ENCODE results near the gene CDC42EP3. TPM values are rescaled to one million over a fixed set of nuclear protein-coding genes. Genes with fewer than 3 reads are reported as not detected.
A peak's percentile ranks its signal among the peaks of the same experiment; 100 is the strongest.

CDC42EP3 gene
- total RNA-seq, 5 donors from 2014 or later (not counting 1 experiment from before 2014, with no cell fraction given): 30.0 to 60.3 (median 37.6) TPM

GRCh38 chr2:37686792-37687526 lies 15.5 kb upstream of the CDC42EP3 start:
- Mint-ChIP-seq H3K9me3 (peaks cover 0 to 9% (median 0%) of the 10 kb centered on the region in 3 donors), H3K27me3 (no peaks in the 10 kb centered on the region), H3K4me3 (no peak overlapping the region), H3K36me3 (no peaks in the 10 kb centered on the region), H3K27ac (no peak overlapping the region), H3K4me1 (peaks cover 28 to 38% (median 32%) of the 10 kb centered on the region in 3 donors)
- no peaks in the 10 kb centered on the region for H3K9me3 ChIP-seq
- no peak for ATAC-seq (replicated peaks in 1 of 4)
- WGBS (ENCODE audit: insufficient coverage): no CpG with 5 or more reads among the region's 1 CpG
- ChIA-PET CTCF (no interaction called here), POLR2A (no interaction called here)
- H3K4me3 ChIP-seq (ENCODE audit: control insufficient read depth in 1 of 2, extremely low read depth in 1 of 2, low read length in 1 of 2): no peak overlapping the region
- no peak for DNase-seq
- no peaks in the 10 kb centered on the region for H3K27me3 ChIP-seq (replicated peaks in 1 of 2; ENCODE audit: control insufficient read depth in 2 of 2, extremely low read depth in 1 of 2, insufficient read depth in 2 of 2, low read length in 1 of 2)
- no peak overlapping the region for H3K27ac ChIP-seq (ENCODE audit: low read length)
- peaks cover 11 to 12% of the 10 kb centered on the region in 2 experiments for H3K4me1 ChIP-seq (ENCODE audit: control insufficient read depth in 1 of 2, extremely low read depth in 1 of 2, insufficient read depth in 2 of 2, low read length in 2 of 2)
- H3K36me3 ChIP-seq (ENCODE audit: control insufficient read depth in 2 of 2, extremely low read depth in 1 of 2, insufficient read depth in 1 of 2, low read length in 1 of 2): no peaks in the 10 kb centered on the region

GRCh38 chr2:37684809-37685208 lies 13.4 kb upstream of the CDC42EP3 start:
- peaks cover 30 to 40% (median 34%) of the 10 kb centered on the region in 3 donors for H3K4me1 Mint-ChIP-seq
- Histone ChIP-seq H3K27ac (ENCODE audit: low read length) (no peak overlapping the region), H3K27me3 (replicated peaks in 1 of 2; ENCODE audit: control insufficient read depth in 2 of 2, extremely low read depth in 1 of 2, insufficient read depth in 2 of 2, low read length in 1 of 2) (no peaks in the 10 kb centered on the region), H3K4me1 (ENCODE audit: control insufficient read depth in 1 of 2, extremely low read depth in 1 of 2, insufficient read depth in 2 of 2, low read length in 2 of 2) (peaks cover 11 to 12% of the 10 kb centered on the region in 2 experiments), H3K36me3 (ENCODE audit: control insufficient read depth in 2 of 2, extremely low read depth in 1 of 2, insufficient read depth in 1 of 2, low read length in 1 of 2) (no peaks in the 10 kb centered on the region), H3K9me3 (no peaks in the 10 kb centered on the region), H3K4me3 (ENCODE audit: control insufficient read depth in 1 of 2, extremely low read depth in 1 of 2, low read length in 1 of 2) (no peak overlapping the region)
- H3K27me3 Mint-ChIP-seq: no peaks in the 10 kb centered on the region
- H3K9me3 Mint-ChIP-seq: peaks cover 0 to 12% (median 0%) of the 10 kb centered on the region in 3 donors
- H3K36me3 Mint-ChIP-seq: no peaks in the 10 kb centered on the region
- H3K27ac Mint-ChIP-seq: peak overlapping the region; percentile 89 to 96
- CTCF ChIA-PET: interaction anchor here in 1 of 2 donors (0.6 kb wide), 1 partner anchor 284 kb away, joined by 3 read pairs; no protein-coding TSS in a partner anchor
- ATAC-seq (replicated peaks in 1 of 4) (no peak), DNase-seq (no peak)
- no CpG with 5 or more reads among the region's 4 CpGs for WGBS (ENCODE audit: insufficient coverage)
- POLR2A ChIA-PET: interaction anchor here in 1 of 2 donors (0.9 kb wide), 1 partner anchor 18 kb away, joined by 7 read pairs; no protein-coding TSS in a partner anchor
- no peak overlapping the region for H3K4me3 Mint-ChIP-seq

- Histone ChIP-seq H3K27ac (ENCODE audit: low read length) (peak overlapping the region; percentile 65), H3K27me3 (replicated peaks in 1 of 2; ENCODE audit: control insufficient read depth in 2 of 2, extremely low read depth in 1 of 2, insufficient read depth in 2 of 2, low read length in 1 of 2) (no peaks in the 10 kb centered on the region)
Observed at GRCh38 chr2:37683921-37684780, 12.7 kb upstream of the CDC42EP3 start.

GRCh38 chr2:37683241-37683640 lies 11.8 kb upstream of the CDC42EP3 start:
- 89% methylated on average over 2 of the region's 3 CpGs for WGBS (ENCODE audit: insufficient coverage)
- H3K27ac Mint-ChIP-seq: peak overlapping the region; percentile 89 to 96
- ChIA-PET CTCF (no interaction called here), POLR2A (interaction anchor here in 1 of 2 donors (0.5 kb wide), 1 partner anchor 30 kb away, joined by 3 read pairs; no protein-coding TSS in a partner anchor)
- H3K27me3 Mint-ChIP-seq: no peaks in the 10 kb centered on the region
- H3K36me3 Mint-ChIP-seq: no peaks in the 10 kb centered on the region
- H3K36me3 ChIP-seq (ENCODE audit: control insufficient read depth in 2 of 2, extremely low read depth in 1 of 2, insufficient read depth in 1 of 2, low read length in 1 of 2): no peaks in the 10 kb centered on the region
- H3K4me3 Mint-ChIP-seq: peak overlapping the region in 1 of 3 donors; percentile 63
- no peaks in the 10 kb centered on the region for H3K9me3 ChIP-seq
- no peak for ATAC-seq (replicated peaks in 1 of 4)
- H3K9me3 Mint-ChIP-seq: peaks cover 0 to 12% (median 0%) of the 10 kb centered on the region in 3 donors
- no peak overlapping the region for H3K4me3 ChIP-seq (ENCODE audit: control insufficient read depth in 1 of 2, extremely low read depth in 1 of 2, low read length in 1 of 2)
- H3K27ac ChIP-seq (ENCODE audit: low read length): peak overlapping the region; percentile 65
- peaks cover 30 to 37% (median 34%) of the 10 kb centered on the region in 3 donors for H3K4me1 Mint-ChIP-seq
- no peaks in the 10 kb centered on the region for H3K27me3 ChIP-seq (replicated peaks in 1 of 2; ENCODE audit: control insufficient read depth in 2 of 2, extremely low read depth in 1 of 2, insufficient read depth in 2 of 2, low read length in 1 of 2)
- no peak for DNase-seq
- H3K4me1 ChIP-seq (ENCODE audit: control insufficient read depth in 1 of 2, extremely low read depth in 1 of 2, insufficient read depth in 2 of 2, low read length in 2 of 2): peaks cover 11 to 12% of the 10 kb centered on the region in 2 experiments

More at GRCh38 chr2:37683921-37684780, 12.7 kb upstream of the CDC42EP3 start:
- no CpG with 5 or more reads among the region's 6 CpGs for WGBS (ENCODE audit: insufficient coverage)
- Mint-ChIP-seq H3K9me3 (peaks cover 0 to 12% (median 0%) of the 10 kb centered on the region in 3 donors), H3K4me3 (peak overlapping the region in 1 of 3 donors; percentile 63), H3K36me3 (no peaks in the 10 kb centered on the region), H3K27ac (peak overlapping the region; percentile 89 to 96), H3K27me3 (no peaks in the 10 kb centered on the region), H3K4me1 (peaks cover 30 to 40% (median 34%) of the 10 kb centered on the region in 3 donors)
- Histone ChIP-seq H3K4me1 (ENCODE audit: control insufficient read depth in 1 of 2, extremely low read depth in 1 of 2, insufficient read depth in 2 of 2, low read length in 2 of 2) (peaks cover 11 to 12% of the 10 kb centered on the region in 2 experiments), H3K9me3 (no peaks in the 10 kb centered on the region), H3K36me3 (ENCODE audit: control insufficient read depth in 2 of 2, extremely low read depth in 1 of 2, insufficient read depth in 1 of 2, low read length in 1 of 2) (no peaks in the 10 kb centered on the region), H3K4me3 (ENCODE audit: control insufficient read depth in 1 of 2, extremely low read depth in 1 of 2, low read length in 1 of 2) (no peak overlapping the region)
- ChIA-PET POLR2A (interaction anchor here (0.5 to 0.6 kb wide), 2 partner anchors 30 to 31 kb away, joined by 3 to 4 read pairs; no protein-coding TSS in a partner anchor), CTCF (interaction anchor here in 1 of 2 donors (0.7 kb wide), 1 partner anchor 67 kb away, joined by 5 read pairs; no protein-coding TSS in a partner anchor)
- DNase-seq (peak in 4 of 35 experiments; percentile 1 to 65 (median 9)), ATAC-seq (replicated peaks in 1 of 4) (peak; percentile 99 to 100 (median 100))

GRCh38 chr2:37682473-37682872 lies 11.0 kb upstream of the CDC42EP3 start:
- no peaks in the 10 kb centered on the region for H3K9me3 ChIP-seq
- CTCF ChIA-PET: no interaction called here
- WGBS (ENCODE audit: insufficient coverage): 67% methylated on average over 1 of the region's 4 CpGs

GRCh38 chr2:37681587-37681986 lies 10.1 kb upstream of the CDC42EP3 start:
- no peak overlapping the region for H3K4me3 ChIP-seq (ENCODE audit: control insufficient read depth in 1 of 2, extremely low read depth in 1 of 2, low read length in 1 of 2)
- peak overlapping the region in 1 of 3 donors; percentile 20 for H3K4me3 Mint-ChIP-seq
- peaks cover 0 to 9% (median 0%) of the 10 kb centered on the region in 3 donors for H3K9me3 Mint-ChIP-seq
- no peaks in the 10 kb centered on the region for H3K36me3 Mint-ChIP-seq
- H3K27ac ChIP-seq (ENCODE audit: low read length): no peak overlapping the region
- no peaks in the 10 kb centered on the region for H3K9me3 ChIP-seq
- H3K27me3 Mint-ChIP-seq: no peaks in the 10 kb centered on the region
- CTCF ChIA-PET: no interaction called here
- 100% methylated on average over 1 of the region's 1 CpG for WGBS (ENCODE audit: insufficient coverage)
- ATAC-seq (replicated peaks in 1 of 4) (no peak), DNase-seq (no peak)
- POLR2A ChIA-PET: no interaction called here
- H3K4me1 ChIP-seq (ENCODE audit: control insufficient read depth in 1 of 2, extremely low read depth in 1 of 2, insufficient read depth in 2 of 2, low read length in 2 of 2): peaks cover 11 to 12% of the 10 kb centered on the region in 2 experiments
- H3K36me3 ChIP-seq (ENCODE audit: control insufficient read depth in 2 of 2, extremely low read depth in 1 of 2, insufficient read depth in 1 of 2, low read length in 1 of 2): no peaks in the 10 kb centered on the region
- H3K4me1 Mint-ChIP-seq: peaks cover 30 to 35% (median 34%) of the 10 kb centered on the region in 3 donors
- H3K27ac Mint-ChIP-seq: peak overlapping the region in 1 of 2 donors; percentile 12
- no peaks in the 10 kb centered on the region for H3K27me3 ChIP-seq (replicated peaks in 1 of 2; ENCODE audit: control insufficient read depth in 2 of 2, extremely low read depth in 1 of 2, insufficient read depth in 2 of 2, low read length in 1 of 2)

More at GRCh38 chr2:37682473-37682872, 11.0 kb upstream of the CDC42EP3 start:
- H3K27ac ChIP-seq (ENCODE audit: low read length): no peak overlapping the region
- Mint-ChIP-seq H3K9me3 (peaks cover 0 to 9% (median 0%) of the 10 kb centered on the region in 3 donors), H3K36me3 (no peaks in the 10 kb centered on the region), H3K27me3 (no peaks in the 10 kb centered on the region), H3K27ac (peak overlapping the region; percentile 13 to 89), H3K4me1 (peaks cover 30 to 35% (median 34%) of the 10 kb centered on the region in 3 donors), H3K4me3 (peak overlapping the region in 1 of 3 donors; percentile 3)
- DNase-seq (no peak), ATAC-seq (replicated peaks in 1 of 4) (no peak)
- H3K27me3 ChIP-seq (replicated peaks in 1 of 2; ENCODE audit: control insufficient read depth in 2 of 2, extremely low read depth in 1 of 2, insufficient read depth in 2 of 2, low read length in 1 of 2): no peaks in the 10 kb centered on the region
- POLR2A ChIA-PET: no interaction called here
- no peak overlapping the region for H3K4me3 ChIP-seq (ENCODE audit: control insufficient read depth in 1 of 2, extremely low read depth in 1 of 2, low read length in 1 of 2)
- peaks cover 11 to 12% of the 10 kb centered on the region in 2 experiments for H3K4me1 ChIP-seq (ENCODE audit: control insufficient read depth in 1 of 2, extremely low read depth in 1 of 2, insufficient read depth in 2 of 2, low read length in 2 of 2)
- no peaks in the 10 kb centered on the region for H3K36me3 ChIP-seq (ENCODE audit: control insufficient read depth in 2 of 2, extremely low read depth in 1 of 2, insufficient read depth in 1 of 2, low read length in 1 of 2)

Data from T-cell (primary cell).